ENCODE results near the gene DLEC1.
"Not testable (repeated sequence)": the region's sequence is repeated elsewhere in the genome, so short reads cannot be mapped to it uniquely, and the experiment has no call there.

Gene DLEC1

DNA sequence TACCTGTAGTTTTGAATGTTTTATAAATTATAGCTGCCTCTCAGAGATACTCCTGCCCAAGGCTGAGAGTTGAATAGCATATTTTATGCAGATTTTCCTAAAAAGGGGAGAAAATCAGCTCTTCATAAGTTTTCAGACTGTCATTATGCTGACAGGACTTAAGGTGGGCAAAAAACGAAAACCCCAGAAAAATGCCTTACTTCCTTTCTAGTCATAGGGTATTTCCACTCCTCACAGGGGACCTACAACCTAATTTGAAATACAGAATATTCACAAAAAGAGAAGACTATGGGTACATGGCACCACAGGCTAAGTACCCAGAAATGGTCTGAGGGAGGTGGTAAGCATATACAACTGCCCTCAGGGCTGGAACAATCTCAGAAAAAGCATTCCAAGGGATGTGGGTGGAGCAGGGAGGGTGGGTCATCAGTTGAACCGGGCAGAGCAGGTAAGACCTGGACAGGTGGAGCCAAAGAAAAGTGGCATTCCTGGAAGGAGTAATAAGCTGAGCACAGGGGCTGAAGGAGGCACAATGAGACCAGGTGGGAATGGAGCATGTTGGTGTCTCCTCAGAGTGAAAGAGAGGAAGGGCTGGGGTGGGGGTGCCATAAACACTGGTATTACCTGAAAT lies 115.7 kb downstream of the DLEC1 start:
- in situ Hi-C loops (cut with HindIII; ENCODE audit: low pct_ligation_motif_present, low sequenced_read_pairs): no loop called here
- Histone ChIP-seq H3K27ac (no peak overlapping the region), H3K27me3 (replicated peaks) (no peaks in the 10 kb centered on the region), H3K4me3 (ENCODE audit: low read depth, low read length) (no peak overlapping the region), H3K36me3 (replicated peaks) (no peaks in the 10 kb centered on the region)
- no peak for DNase-seq
- TF ChIP-seq, protein P1, sequence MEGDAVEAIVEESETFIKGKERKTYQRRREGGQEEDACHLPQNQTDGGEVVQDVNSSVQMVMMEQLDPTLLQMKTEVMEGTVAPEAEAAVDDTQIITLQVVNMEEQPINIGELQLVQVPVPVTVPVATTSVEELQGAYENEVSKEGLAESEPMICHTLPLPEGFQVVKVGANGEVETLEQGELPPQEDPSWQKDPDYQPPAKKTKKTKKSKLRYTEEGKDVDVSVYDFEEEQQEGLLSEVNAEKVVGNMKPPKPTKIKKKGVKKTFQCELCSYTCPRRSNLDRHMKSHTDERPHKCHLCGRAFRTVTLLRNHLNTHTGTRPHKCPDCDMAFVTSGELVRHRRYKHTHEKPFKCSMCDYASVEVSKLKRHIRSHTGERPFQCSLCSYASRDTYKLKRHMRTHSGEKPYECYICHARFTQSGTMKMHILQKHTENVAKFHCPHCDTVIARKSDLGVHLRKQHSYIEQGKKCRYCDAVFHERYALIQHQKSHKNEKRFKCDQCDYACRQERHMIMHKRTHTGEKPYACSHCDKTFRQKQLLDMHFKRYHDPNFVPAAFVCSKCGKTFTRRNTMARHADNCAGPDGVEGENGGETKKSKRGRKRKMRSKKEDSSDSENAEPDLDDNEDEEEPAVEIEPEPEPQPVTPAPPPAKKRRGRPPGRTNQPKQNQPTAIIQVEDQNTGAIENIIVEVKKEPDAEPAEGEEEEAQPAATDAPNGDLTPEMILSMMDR (IDR thresholded peaks at IDR 0.05; ENCODE audit: low read depth, low read length, missing control alignments): no peak

- Histone ChIP-seq H3K27me3 (replicated peaks) (no peaks in the 10 kb centered on the region), H3K4me3 (ENCODE audit: low read depth, low read length) (no peak overlapping the region), H3K27ac (no peak overlapping the region), H3K36me3 (replicated peaks) (no peaks in the 10 kb centered on the region)
- DNase-seq: no peak
- in situ Hi-C loops (cut with HindIII; ENCODE audit: low pct_ligation_motif_present, low sequenced_read_pairs): no loop called here
- TF ChIP-seq, protein P1 (IDR thresholded peaks at IDR 0.05; ENCODE audit: low read depth, low read length, missing control alignments): no peak
Observed at GRCh38 chr3:38155825-38156224, 116.8 kb downstream of the DLEC1 start.

- in situ Hi-C loops (cut with HindIII; ENCODE audit: low pct_ligation_motif_present, low sequenced_read_pairs): no loop called here
- no peak for DNase-seq
- Histone ChIP-seq H3K4me3 (ENCODE audit: low read depth, low read length) (no peak overlapping the region), H3K27me3 (replicated peaks) (no peaks in the 10 kb centered on the region), H3K36me3 (replicated peaks) (no peaks in the 10 kb centered on the region), H3K27ac (no peak overlapping the region)
- TF ChIP-seq, protein P1 (IDR thresholded peaks at IDR 0.05; ENCODE audit: low read depth, low read length, missing control alignments): no peak
Observed at GRCh38 chr3:38157117-38157516, 118.1 kb downstream of the DLEC1 start.

- H3K27me3 ChIP-seq (replicated peaks): no peaks in the 10 kb centered on the region
- in situ Hi-C loops (cut with HindIII; ENCODE audit: low pct_ligation_motif_present, low sequenced_read_pairs): no loop called here
- H3K4me3 ChIP-seq (ENCODE audit: low read depth, low read length): no peak overlapping the region
- TF ChIP-seq, protein P1 (IDR thresholded peaks at IDR 0.05; ENCODE audit: low read depth, low read length, missing control alignments): no peak
- H3K27ac ChIP-seq: no peak overlapping the region
- DNase-seq: no peak
- H3K36me3 ChIP-seq (replicated peaks): no peaks in the 10 kb centered on the region
Observed at GRCh38 chr3:38157595-38157994, 118.6 kb downstream of the DLEC1 start.

GRCh38 chr3:38158472-38158871 lies 119.5 kb downstream of the DLEC1 start:
- Histone ChIP-seq H3K36me3 (replicated peaks) (no peaks in the 10 kb centered on the region), H3K27ac (no peak overlapping the region), H3K27me3 (replicated peaks) (no peaks in the 10 kb centered on the region), H3K4me3 (ENCODE audit: low read depth, low read length) (no peak overlapping the region)
- no peak for DNase-seq
- TF ChIP-seq, protein P1 (IDR thresholded peaks at IDR 0.05; ENCODE audit: low read depth, low read length, missing control alignments): no peak
- in situ Hi-C loops (cut with HindIII; ENCODE audit: low pct_ligation_motif_present, low sequenced_read_pairs): no loop called here

DNA sequence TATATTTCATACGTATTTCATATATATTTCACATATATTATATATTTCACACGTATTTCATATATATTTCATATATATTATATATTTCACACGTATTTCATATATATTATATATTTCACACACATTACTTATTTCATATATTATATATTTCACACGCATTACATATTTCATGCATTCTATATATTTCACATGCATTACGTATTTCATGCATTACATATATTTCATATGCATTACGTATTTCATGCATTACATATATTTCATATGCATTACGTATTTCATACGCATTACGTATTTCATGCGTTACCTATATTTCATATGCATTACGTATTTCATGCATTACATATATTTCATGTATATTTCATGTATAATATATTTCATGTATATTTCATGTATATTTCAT lies 121.7 kb downstream of the DLEC1 start:
- H3K27me3 ChIP-seq (replicated peaks); DNase-seq; H3K27ac ChIP-seq; H3K36me3 ChIP-seq (replicated peaks); H3K4me3 ChIP-seq (ENCODE audit: low read depth, low read length); in situ Hi-C loops (cut with HindIII; ENCODE audit: low pct_ligation_motif_present, low sequenced_read_pairs): not testable (repeated sequence)

All from brain microvascular endothelial cell (primary cell).